ENCODE results near the gene LRRC74B. TPM values are rescaled to one million over a fixed set of nuclear protein-coding genes. Genes with fewer than 3 reads are reported as not detected.

The LRRC74B gene
- total and polyA plus RNA-seq, 2 donors (not counting 1 experiment from before 2014, with no cell fraction given), result not detected

DNA sequence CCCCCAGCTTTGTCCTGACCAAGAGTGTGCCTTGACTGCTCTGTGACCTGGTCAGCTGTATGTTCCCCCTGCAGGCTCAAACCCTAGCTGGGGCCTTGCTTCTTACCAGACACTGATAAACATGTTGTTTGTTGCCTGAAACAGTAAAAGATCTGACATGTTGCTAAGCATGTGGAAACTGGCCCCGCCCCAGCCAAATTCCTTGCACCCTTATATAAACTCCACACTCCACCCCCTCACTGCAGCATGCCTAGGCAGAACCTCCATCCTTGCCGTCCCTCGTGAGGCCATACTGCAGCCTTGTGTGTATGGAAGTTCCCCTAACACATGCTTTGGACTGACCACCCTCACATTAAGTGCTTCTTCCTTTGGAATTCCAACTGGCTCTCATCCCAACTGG lies 27.3 kb downstream of the LRRC74B start:
- Histone ChIP-seq H2AFZ (ENCODE audit: low read length) (no peak overlapping the region), H4K20me1 (ENCODE audit: control insufficient read depth, extremely low read depth, insufficient read depth, low read length) (no peaks in the 10 kb centered on the region), H3K36me3 (ENCODE audit: control insufficient read depth, insufficient read depth, low read length) (no peaks in the 10 kb centered on the region), H3K4me2 (ENCODE audit: extremely low read depth, insufficient read depth, low read length) (no peak overlapping the region), H3K4me1 (ENCODE audit: control insufficient read depth, extremely low read depth, insufficient read depth, low read length) (peaks cover 4% of the 10 kb centered on the region), H3K4me3 (replicated peaks in 1 of 4; ENCODE audit: control extremely low read depth in 1 of 4, insufficient read depth in 1 of 4, low read depth in 3 of 4, low read length in 4 of 4) (no peak overlapping the region), H3K79me2 (ENCODE audit: control insufficient read depth, insufficient read depth, low read length) (no peaks in the 10 kb centered on the region), H3K27ac (ENCODE audit: insufficient read depth, low read length) (no peak overlapping the region), H3K9me3 (ENCODE audit: control insufficient read depth, insufficient read depth, low read depth, low read length) (no peaks in the 10 kb centered on the region), H3K27me3 (ENCODE audit: control insufficient read depth, insufficient read depth, low read length) (no peaks in the 10 kb centered on the region), H3K9ac (ENCODE audit: insufficient read depth, low read length) (no peak overlapping the region)
- DNase-seq (ENCODE audit: low read depth in 2 of 2), result no peak
- TF ChIP-seq EZH2 (IDR thresholded peaks at IDR 0.05; ENCODE audit: low read length, missing control alignments), result no peak
- TF ChIP-seq, protein P1, sequence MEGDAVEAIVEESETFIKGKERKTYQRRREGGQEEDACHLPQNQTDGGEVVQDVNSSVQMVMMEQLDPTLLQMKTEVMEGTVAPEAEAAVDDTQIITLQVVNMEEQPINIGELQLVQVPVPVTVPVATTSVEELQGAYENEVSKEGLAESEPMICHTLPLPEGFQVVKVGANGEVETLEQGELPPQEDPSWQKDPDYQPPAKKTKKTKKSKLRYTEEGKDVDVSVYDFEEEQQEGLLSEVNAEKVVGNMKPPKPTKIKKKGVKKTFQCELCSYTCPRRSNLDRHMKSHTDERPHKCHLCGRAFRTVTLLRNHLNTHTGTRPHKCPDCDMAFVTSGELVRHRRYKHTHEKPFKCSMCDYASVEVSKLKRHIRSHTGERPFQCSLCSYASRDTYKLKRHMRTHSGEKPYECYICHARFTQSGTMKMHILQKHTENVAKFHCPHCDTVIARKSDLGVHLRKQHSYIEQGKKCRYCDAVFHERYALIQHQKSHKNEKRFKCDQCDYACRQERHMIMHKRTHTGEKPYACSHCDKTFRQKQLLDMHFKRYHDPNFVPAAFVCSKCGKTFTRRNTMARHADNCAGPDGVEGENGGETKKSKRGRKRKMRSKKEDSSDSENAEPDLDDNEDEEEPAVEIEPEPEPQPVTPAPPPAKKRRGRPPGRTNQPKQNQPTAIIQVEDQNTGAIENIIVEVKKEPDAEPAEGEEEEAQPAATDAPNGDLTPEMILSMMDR (conservative IDR thresholded peaks at IDR 0.05 in 1 of 2, IDR thresholded peaks at IDR 0.05 in 1 of 2; ENCODE audit: low read depth in 1 of 2, low read length in 2 of 2), result no peak

DNA sequence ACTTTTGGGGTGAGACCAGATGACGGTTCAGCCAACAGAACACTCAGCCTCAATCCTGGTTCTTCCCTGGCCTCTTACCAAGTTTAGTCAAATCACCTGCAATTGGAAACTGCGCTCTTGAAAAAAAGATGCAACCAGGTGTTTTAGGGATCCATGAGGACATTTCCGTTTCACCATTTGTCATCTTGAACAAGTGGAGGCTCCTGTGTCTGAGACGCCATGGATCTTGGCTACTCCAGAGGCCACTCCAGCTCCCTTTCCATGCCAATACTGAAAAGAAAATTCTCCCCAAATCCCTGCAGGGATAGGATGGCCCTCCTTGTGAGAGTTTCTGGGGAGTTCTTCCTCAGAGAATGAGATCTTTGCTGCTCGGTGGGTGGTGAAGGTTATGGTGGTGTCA lies 27.7 kb downstream of the LRRC74B start:
- no peak for TF ChIP-seq EZH2 (IDR thresholded peaks at IDR 0.05; ENCODE audit: low read length, missing control alignments)
- TF ChIP-seq, protein P1 (conservative IDR thresholded peaks at IDR 0.05 in 1 of 2, IDR thresholded peaks at IDR 0.05 in 1 of 2; ENCODE audit: low read depth in 1 of 2, low read length in 2 of 2), result no peak
- Histone ChIP-seq H3K9me3 (ENCODE audit: control insufficient read depth, insufficient read depth, low read depth, low read length) (no peaks in the 10 kb centered on the region), H2AFZ (ENCODE audit: low read length) (no peak overlapping the region), H3K27me3 (ENCODE audit: control insufficient read depth, insufficient read depth, low read length) (no peaks in the 10 kb centered on the region), H3K27ac (ENCODE audit: insufficient read depth, low read length) (no peak overlapping the region), H3K79me2 (ENCODE audit: control insufficient read depth, insufficient read depth, low read length) (no peaks in the 10 kb centered on the region), H3K4me1 (ENCODE audit: control insufficient read depth, extremely low read depth, insufficient read depth, low read length) (peaks cover 4% of the 10 kb centered on the region), H3K9ac (ENCODE audit: insufficient read depth, low read length) (no peak overlapping the region), H3K36me3 (ENCODE audit: control insufficient read depth, insufficient read depth, low read length) (no peaks in the 10 kb centered on the region), H4K20me1 (ENCODE audit: control insufficient read depth, extremely low read depth, insufficient read depth, low read length) (no peaks in the 10 kb centered on the region), H3K4me2 (ENCODE audit: extremely low read depth, insufficient read depth, low read length) (no peak overlapping the region), H3K4me3 (replicated peaks in 1 of 4; ENCODE audit: control extremely low read depth in 1 of 4, insufficient read depth in 1 of 4, low read depth in 3 of 4, low read length in 4 of 4) (no peak overlapping the region)
- DNase-seq (ENCODE audit: low read depth in 2 of 2), result no peak

DNA sequence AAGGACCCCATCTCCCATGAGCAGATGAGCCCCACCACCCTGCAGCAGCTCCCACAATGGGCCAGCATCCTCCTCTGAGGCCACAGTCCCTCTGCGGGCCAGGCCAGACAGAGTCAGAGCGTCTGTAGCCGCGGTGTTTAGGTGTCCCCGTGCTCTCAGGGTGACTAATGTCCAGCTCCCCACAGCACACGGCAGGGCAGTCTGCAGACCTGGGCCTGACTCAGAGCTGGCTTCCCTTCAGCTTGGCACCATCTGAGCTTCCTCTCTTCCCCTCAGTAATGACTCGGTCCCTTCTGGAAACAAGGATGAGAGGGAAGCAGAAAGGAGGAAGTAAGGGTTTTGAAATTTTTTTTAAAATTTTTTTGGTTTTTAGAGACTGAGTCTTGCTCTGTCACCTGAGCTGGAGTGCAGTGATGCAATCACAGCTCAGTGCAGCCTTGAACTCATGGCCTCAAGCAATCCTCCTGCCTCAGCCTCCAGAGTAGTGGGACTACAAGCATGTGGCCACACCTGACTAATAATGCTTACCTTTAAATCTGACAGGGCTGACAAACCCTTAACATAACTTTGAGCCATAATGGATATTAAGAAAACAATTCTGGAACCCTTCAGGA lies 28.5 kb downstream of the LRRC74B start:
- Histone ChIP-seq H4K20me1 (ENCODE audit: control insufficient read depth, extremely low read depth, insufficient read depth, low read length) (no peaks in the 10 kb centered on the region), H3K4me1 (ENCODE audit: control insufficient read depth, extremely low read depth, insufficient read depth, low read length) (peaks cover 4% of the 10 kb centered on the region), H2AFZ (ENCODE audit: low read length) (no peak overlapping the region), H3K4me2 (ENCODE audit: extremely low read depth, insufficient read depth, low read length) (no peak overlapping the region), H3K27ac (ENCODE audit: insufficient read depth, low read length) (no peak overlapping the region), H3K27me3 (ENCODE audit: control insufficient read depth, insufficient read depth, low read length) (no peaks in the 10 kb centered on the region), H3K4me3 (replicated peaks in 1 of 4; ENCODE audit: control extremely low read depth in 1 of 4, insufficient read depth in 1 of 4, low read depth in 3 of 4, low read length in 4 of 4) (no peak overlapping the region), H3K79me2 (ENCODE audit: control insufficient read depth, insufficient read depth, low read length) (no peaks in the 10 kb centered on the region), H3K9me3 (ENCODE audit: control insufficient read depth, insufficient read depth, low read depth, low read length) (no peaks in the 10 kb centered on the region), H3K36me3 (ENCODE audit: control insufficient read depth, insufficient read depth, low read length) (no peaks in the 10 kb centered on the region), H3K9ac (ENCODE audit: insufficient read depth, low read length) (no peak overlapping the region)
- TF ChIP-seq EZH2 (IDR thresholded peaks at IDR 0.05; ENCODE audit: low read length, missing control alignments), result no peak
- TF ChIP-seq, protein P1 (conservative IDR thresholded peaks at IDR 0.05 in 1 of 2, IDR thresholded peaks at IDR 0.05 in 1 of 2; ENCODE audit: low read depth in 1 of 2, low read length in 2 of 2), result no peak
- DNase-seq (ENCODE audit: low read depth in 2 of 2), result peak; percentile 50 to 83

Measured in fibroblast of lung (primary cell).